ENCODE data around the gene SERPINE2.
A peak's percentile ranks its signal among the peaks of the same experiment; 100 is the strongest.

The SERPINE2 gene

GRCh38 chr2:223936862-223937326 lies 102.2 kb downstream of the SERPINE2 start:
- no peak for DNase-seq

GRCh38 chr2:223935459-223936125 lies 103.5 kb downstream of the SERPINE2 start:
- DNase-seq = no peak

GRCh38 chr2:223934870-223935269 lies 104.2 kb downstream of the SERPINE2 start:
- no peak for DNase-seq

- no peak for DNase-seq
Observed at GRCh38 chr2:223932816-223933800, 106.0 kb downstream of the SERPINE2 start.

GRCh38 chr2:223930103-223930976 lies 108.7 kb downstream of the SERPINE2 start:
- peak in 1 of 2 donors; percentile 30 for DNase-seq

- peak; percentile 29 to 50 for DNase-seq
Observed at GRCh38 chr2:223929571-223930102, 109.4 kb downstream of the SERPINE2 start.

- no peak for DNase-seq
Observed at GRCh38 chr2:223928113-223929006, 110.7 kb downstream of the SERPINE2 start.

- DNase-seq = no peak
Observed at GRCh38 chr2:223925106-223925505, 114.0 kb downstream of the SERPINE2 start.

All from CD4-positive, alpha-beta T cell treated with Interleukin-4 for 1 hour (primary cell).